GM13976 (cell line): ENCODE results near the gene ARL4D.
A peak's percentile ranks its signal among the peaks of the same experiment; 100 is the strongest.

Experiments used
- DNase-seq: peaks from one replicate; pipeline ENCODE4 v3.0.0; 2012; ENCODE audit warnings: low spot score
- CTCF ChIP-seq: IDR thresholded peaks from 2 replicates; pipeline ENCODE4 v1.5.1; 2012; ENCODE audit warnings: borderline replicate concordance, mild to moderate bottlenecking; ENCODE audit not compliant: insufficient read depth; ENCODE audit errors: extremely low read depth, missing control alignments, control extremely low read depth
- in situ Hi-C: fragments of 300-500 bp; cut with MboI; formaldehyde crosslinking; loops from one replicate; pipeline ENCODE4 v1.12.0; 2022; ENCODE audit warnings: low sequenced_read_pairs, mixed read lengths, inconsistent platforms; ENCODE audit not compliant: unreplicated experiment

ARL4D gene

GRCh38 chr17:43354371-43354770 lies 44.4 kb upstream of the ARL4D start:
- no peak for DNase-seq
- in situ Hi-C loops, result no loop called here
- no peak for TF ChIP-seq CTCF

DNA sequence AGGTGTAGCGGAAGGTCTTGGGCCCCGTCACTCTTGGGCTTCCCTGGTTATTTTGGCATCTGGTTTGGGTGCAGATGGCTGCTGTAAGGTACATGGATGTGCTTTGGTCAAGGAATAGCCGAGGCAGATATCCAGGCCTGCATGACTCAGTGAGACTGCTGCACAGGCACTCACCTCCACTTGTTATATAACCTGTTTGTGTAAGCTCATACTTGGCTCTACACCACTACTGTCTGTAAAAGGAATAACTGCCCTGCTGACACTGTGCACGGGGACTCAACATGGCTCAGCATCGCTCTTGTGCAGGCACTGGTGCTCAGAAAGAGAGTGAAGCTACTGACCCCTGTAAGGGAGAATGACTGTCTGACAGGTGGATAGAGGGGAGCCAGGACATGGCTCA lies 42.3 kb upstream of the ARL4D start:
- in situ Hi-C loops, result no loop called here
- no peak for DNase-seq
- TF ChIP-seq CTCF, result no peak

- in situ Hi-C loops, result no loop called here
- no peak for DNase-seq
These were observed 41.8 kb upstream of the ARL4D start for GRCh38 chr17:43356999-43357398.

GRCh38 chr17:43359469-43360110 lies 39.2 kb upstream of the ARL4D start:
- TF ChIP-seq CTCF, result no peak
- no peak for DNase-seq
- in situ Hi-C loops, result no loop called here

More at GRCh38 chr17:43356999-43357398, 41.8 kb upstream of the ARL4D start:
- no peak for TF ChIP-seq CTCF

DNA sequence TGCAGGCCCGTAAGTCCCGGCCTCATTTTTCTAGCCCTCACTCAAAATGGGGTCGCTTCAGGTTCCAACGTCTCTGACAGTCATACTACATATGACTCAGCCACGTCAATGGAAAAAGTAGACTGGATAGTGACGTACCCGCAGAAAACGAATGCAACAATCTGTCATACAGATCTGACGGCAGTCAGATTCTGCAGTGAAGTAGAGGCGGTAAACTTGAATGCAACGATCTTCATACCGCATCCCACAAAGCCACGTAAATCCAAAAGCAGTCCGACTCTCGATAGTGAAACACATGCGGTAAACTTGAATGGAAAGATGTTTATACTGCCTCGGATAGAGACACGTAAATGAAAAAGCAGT lies 38.4 kb upstream of the ARL4D start:
- TF ChIP-seq CTCF, result no peak
- in situ Hi-C loops, result no loop called here
- DNase-seq, result peak; percentile 55

DNA sequence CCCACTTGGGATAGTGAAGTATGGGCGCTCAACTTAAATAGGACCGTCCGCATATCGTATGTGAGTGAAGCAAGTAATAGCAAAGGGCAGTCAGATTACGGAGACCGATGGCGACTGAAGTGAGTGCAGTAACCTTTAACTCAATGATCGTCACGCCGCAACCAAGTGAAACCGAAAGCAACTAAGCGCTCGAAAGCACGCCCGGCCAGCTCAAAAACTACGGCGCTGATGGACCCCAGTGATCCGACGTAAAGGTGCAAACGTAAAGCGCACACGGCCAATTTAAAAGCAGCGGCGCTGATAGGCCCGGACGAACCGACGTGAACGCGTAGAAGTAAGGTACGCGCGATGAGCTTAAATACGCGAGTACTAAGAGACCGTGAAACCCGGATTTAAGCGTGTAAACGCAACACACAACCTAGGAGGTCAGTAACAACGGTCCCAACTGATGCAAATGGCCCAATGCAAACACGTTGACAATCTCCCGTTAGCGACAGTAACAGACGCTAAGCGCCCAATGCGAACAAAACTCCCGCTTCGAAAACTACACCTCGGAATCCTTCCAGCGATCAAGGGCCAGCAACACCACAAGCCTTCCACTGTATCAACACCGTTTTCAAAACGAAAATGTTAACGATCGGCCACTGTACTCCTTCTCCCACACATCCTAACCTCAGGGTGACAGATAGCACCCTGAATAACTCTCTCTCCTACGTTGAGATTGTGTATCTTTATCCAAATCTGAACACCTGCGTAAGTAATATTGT lies 37.9 kb upstream of the ARL4D start:
- in situ Hi-C loops, result no loop called here
- peak; percentile 84 for DNase-seq

More for the DNA sequence above, 37.9 kb upstream of the ARL4D start:
- TF ChIP-seq CTCF, result no peak
